GM18867 (cell line): Measurements from ENCODE around the gene POMGNT2.

ENCODE experiments used
- ATAC-seq: cut with Tn5 transposase; IDR thresholded peaks from one replicate; pipeline ENCODE4 v1.9.1; 2021; ENCODE audit warnings: mild to moderate bottlenecking, moderate library complexity; ENCODE audit not compliant: unreplicated experiment

The POMGNT2 gene

DNA sequence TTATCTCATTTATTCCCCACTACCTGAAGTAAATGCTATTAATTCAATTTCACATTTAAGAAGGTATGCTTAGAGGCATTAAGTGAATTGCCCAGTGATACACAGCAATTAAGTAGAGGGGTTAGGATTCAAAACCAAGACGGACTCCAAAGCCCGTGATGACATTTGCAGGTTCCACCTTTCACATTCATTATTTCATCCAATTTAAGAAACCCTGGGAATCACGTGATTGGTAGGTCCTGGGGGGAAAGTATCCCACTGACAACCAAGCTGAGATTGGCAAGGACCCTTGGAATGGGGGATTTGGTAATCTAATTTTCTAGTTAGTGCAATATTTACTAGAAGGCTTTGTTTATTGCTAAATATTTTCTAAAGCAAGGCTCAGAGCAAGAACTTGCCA, 1.8 kb downstream of the POMGNT2 start:
- ATAC-seq = no peak

DNA sequence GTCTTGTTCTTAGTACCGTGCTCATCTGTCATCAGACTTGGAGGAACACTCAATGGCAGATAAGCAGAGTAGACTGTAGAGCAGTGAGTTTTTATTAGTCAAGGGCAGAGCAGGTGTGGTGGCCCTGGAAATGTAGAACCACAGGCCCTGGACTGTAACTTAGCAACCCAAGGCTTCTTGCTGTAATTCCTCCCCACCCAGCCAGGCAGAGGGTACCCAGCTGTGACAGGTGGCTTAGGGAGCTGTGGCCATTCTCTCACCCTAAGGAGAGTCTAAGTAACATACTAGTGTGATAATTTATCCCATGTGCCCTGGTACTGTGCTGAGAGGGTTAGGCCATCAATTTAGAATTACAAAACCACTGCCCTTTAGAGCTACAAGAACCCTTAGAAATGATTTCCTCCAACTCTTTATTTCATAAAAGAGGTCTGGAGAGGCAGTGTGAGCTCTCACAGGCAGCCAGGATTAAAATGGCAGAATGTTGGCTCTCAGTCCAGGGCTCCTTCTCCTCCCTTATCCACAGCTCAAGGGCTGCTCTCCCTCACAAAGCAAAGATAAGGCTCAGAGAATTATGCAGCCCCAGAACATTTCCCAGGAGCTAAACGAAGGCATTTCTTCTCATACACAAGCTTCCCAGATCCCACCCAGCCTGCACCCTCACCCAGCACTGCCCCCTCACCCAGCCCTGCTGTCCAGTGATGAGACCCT, 3.0 kb downstream of the POMGNT2 start:
- no peak for ATAC-seq

DNA sequence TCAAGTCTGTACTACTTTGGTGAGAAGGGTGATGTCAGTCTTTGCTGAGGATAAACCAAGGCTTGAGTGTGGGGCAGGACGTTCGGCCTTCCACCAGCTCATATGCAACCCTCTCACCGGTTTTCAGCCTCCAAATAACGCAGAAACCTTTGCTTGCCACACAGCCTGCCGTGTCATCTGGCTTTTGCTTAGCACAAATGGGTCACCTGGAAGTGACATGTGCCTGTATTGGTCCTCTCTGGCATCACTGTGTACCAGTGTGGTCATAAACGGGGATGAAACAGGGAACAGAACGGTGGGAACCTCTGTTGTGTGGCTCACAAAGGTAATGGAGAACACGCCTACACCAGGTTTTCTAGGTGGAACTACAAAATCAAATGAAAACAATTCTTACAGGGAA, 7.1 kb downstream of the POMGNT2 start:
- no peak for ATAC-seq

DNA sequence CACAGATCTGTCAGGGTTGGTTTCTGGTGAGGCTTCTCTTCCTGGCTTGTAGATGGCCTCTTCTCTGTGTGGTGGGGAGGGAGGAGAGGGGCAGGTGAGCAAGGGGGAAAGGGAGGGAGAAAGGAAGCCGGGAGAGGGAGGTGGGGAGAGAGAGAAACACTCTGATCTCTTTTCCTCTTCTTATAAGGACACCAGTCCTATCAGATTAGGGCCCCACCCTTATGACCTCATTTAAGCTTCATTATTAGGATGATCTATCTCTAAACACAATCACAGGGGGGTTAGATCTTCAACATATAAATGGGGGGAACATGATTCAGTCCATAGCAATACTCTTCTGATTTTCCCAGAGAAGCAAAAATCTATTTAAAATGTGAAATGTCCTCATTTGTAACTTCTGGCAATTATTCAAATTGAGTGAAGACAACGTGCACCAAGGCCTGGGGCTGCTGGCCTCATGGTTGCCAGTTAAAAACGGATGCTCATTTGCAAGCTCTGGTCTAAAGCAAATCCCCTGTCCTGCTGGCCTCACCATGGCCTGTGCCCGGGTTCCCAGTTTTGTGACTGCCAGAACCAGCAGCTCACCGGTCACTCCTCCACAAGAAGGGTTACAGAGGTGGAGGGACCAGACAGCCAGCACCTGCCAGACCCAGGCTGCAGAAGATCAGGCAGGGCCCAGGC, 8.3 kb downstream of the POMGNT2 start:
- no peak for ATAC-seq

DNA sequence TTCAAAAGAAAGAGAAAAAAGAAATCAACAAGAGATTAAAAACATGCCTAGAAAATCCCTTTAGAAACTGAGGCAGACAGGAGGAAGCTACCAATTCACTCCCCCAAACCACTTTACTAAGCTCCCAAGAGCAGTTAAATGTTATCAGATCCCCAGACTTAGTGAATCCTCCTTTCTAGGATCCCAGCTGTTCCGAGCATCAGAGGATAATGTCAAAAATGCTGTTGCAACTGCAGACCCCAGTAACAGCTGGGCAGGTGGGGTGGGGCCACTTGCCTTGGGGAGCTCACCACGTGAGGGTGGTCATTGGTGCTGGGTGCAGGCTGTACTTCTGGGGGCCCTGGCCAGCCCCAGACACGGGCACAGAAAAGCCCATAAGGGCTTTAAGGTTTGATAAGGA, 9.1 kb downstream of the POMGNT2 start:
- ATAC-seq = no peak

DNA sequence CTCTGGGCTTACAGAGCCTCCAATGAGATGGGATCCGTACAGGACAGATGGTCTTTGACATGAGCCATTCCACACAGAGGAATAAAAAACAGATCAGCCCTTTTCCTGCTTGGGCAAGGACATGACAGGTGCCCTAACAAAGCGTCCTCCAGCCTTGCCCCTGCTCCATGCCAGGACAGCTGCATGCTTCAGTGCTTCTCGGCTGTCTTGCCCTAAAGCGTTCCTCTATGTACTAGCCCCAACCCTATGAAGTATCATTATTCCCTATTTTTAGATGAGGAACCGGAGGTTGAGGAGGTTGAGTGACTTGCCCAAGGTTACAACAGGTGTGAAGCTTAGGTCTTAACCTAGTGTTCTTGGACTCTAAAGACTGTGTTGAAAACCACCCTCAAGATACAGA, 10.5 kb downstream of the POMGNT2 start:
- no peak for ATAC-seq

DNA sequence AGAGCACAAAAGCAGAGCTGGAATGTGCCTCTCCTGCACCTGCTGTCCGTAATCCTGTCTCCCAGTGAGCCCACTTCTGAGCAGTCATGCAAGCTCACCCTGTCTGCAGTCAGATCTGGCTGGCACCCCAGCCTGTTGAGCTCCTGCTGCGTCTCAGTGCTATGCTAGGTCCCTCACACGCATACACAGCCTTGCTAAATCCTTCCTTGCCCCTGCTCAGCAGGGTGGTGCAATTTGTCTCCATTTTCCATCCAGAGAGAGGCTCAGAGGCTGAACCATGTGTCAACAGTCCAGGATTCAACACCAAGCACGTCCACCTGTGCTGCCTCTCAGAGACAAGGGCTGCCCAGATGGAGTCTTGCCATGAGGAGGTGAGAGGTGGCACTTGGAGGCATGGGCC, 11.0 kb downstream of the POMGNT2 start:
- no peak for ATAC-seq

DNA sequence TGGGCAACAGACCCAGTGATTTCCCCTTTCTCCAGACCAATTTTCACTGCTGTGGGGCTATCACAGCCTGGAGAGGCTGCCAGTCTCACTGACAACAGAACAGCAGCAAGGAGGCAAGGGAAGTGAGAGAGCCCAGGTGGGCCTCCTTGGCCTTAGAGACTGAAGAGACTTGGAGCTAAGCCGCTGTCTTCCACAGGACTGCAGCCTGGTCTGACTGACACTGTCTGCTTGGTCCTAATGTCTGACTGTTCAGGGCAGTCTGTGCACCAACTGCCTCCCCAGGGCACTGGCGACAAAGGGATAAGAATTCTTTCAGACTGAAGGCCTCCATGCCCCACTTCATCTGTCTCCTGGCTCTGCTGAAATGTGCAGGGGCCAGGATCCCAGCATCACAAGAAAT, 11.5 kb downstream of the POMGNT2 start:
- no peak for ATAC-seq

DNA sequence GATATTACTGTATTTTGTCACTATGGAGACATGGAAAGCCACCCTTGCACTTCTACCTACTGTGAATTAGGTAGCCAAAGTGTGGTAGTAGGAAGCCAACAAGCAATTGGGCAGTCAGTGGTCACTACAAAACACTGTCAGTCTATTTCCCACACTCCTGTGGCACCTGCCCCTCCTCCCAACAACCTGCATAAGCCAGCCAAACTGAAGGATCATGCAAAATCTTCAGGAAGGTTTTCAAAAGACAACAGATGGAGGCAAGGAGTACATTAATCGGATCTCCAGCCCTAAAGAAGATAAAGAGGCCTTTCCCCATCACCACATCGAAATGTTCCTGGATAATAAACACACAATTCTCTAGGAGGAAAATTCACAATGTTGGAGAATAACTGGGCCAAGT, 11.9 kb downstream of the POMGNT2 start:
- ATAC-seq = no peak

DNA sequence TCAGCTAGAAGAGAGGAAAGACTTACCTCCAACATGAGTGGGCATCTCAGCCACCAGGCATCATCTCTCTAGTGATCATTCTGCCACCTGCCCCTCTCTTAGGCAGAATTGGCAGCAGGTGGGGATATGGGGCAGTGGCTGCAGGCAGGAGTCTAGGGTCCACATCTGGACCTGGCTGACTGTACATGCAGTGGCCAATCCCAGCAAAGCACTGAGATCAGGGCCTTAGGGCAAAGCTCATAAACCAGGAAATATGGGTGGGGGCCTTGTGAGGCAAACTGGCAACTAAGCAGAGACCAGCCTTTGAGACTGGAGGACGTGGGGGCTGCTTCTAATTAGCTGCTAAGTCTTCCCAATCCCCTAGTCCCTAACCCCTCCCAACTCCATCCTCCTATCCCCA, 12.9 kb downstream of the POMGNT2 start:
- no peak for ATAC-seq

DNA sequence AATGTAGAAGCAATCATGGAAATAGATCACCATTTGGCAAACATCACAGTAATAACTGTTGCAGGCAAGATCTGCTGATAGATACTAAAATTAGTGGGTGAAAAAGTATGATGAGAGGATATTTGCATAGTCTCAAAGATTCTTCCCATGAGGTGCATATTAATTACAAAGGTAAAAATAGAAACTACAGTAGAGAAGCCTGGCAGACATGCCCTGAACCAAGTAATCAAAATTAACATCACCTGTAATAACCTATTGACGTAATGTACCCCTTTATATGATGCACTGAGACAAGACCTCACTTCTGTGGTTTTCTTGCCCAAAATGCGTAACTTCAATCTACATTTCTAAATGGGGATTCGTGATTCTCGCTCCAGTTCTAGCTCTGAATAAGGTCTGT, 14.4 kb downstream of the POMGNT2 start:
- ATAC-seq = no peak

DNA sequence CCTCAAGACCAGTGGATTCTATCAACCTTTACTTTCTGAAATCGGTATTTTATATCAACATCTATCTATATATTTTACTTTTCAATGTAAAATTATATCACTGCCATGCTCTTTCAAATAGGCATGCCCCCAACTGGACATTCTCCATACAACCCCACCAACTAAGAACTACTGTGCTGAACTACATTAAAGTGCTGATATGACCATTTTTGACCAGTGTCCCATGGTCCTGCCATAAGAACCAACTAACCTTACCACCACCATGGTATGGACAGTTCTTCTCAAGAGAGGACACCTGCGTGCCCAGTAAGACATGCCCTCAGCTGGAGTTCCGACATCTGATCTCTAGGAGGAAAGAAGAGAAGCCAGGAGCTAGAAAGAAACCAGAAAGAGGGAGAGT, 15.6 kb downstream of the POMGNT2 start:
- ATAC-seq = no peak

DNA sequence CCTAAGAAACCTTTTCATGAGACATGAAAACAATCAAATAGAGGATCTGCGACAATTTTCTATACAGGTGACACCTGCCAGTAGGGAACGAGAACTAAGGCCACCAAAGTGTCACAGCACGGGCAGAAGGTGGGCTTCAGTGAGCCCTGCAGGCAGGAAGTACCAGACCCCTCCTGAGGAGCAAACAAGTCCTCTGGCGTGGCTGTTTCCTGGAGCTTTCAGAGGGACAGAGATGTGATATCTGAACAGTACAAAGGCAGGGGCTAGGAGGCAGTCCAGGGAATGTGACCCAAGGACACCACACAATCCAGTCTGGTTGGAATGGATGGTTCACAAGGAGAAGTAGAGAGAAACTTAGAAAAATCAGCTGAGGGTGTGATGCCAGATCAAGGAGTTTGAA, 16.8 kb downstream of the POMGNT2 start:
- no peak for ATAC-seq

DNA sequence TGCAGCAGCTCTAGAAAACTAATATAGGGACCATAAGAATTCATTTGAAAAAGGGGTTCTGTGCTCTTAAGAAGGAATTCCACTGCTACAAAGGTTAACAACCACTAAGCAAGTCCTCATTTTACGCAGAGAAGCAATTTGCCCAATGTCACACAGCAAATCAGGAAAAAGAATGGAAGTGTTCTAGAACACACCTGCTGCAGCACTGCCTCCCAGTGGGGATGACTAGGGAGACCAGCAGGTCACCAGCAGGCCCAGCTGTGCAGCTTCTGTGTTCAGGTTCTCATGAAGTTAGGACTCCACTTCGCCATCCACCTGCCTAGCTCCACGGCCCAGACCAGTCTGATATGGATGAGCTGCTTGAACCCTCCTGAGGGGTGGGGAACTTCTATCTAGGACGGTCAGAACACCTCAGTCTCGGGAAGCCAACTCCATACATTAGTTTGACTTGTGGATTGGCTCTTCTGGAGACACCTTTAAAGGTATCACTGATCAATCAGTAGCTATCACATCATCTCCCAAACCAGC, 18.6 kb downstream of the POMGNT2 start:
- ATAC-seq = no peak

DNA sequence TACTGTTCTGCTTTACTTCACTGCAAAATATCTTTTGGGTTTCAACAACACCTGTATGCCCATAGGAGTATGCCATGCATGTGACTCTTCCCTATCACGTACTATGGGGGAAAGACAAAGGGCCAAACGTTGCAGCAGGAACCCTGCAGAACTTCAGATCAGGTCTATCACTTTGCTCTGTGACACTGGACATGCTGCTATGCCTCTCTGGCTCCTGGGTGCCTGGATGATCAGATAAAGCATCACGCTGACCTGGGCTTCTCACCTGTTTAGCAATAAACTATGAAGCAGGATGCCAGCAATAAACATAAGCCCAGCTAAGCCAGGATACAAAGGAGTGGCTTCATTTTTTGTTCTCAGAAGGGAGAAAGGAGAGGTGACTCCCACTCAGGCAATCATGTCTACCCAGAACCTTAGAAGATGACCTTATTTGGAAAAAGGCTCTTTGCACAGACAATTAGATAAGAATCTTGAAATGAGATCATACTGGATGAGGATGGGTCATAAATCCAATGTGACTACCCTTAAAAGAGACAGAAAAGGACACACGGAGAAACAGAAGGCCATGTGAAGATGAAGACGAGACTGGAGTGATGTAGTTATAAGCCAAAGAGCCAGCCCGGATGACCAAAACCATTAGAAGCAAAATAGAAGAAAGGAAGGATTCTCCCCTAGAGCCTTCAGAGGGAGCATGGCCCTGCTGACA, 19.3 kb downstream of the POMGNT2 start:
- no peak for ATAC-seq

DNA sequence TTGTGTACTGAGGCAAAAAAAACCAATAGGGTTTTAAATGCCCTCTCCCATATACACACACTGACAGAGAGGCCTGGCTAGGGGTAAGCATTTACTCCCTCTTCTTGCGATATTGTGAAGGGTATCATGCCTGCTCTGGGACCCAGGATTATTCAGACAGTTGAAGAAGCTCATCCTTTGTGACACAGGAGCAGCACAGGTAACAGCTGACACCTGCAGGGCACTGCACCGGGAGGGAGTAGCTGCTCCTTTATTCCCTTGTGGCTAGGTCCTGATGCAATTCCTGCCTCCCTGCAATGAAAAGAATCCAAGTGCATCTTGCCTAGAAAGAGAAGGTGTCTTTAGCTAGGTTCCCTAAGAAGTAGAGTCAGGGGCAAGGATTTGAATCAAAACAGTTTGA, 23.4 kb downstream of the POMGNT2 start:
- no peak for ATAC-seq

DNA sequence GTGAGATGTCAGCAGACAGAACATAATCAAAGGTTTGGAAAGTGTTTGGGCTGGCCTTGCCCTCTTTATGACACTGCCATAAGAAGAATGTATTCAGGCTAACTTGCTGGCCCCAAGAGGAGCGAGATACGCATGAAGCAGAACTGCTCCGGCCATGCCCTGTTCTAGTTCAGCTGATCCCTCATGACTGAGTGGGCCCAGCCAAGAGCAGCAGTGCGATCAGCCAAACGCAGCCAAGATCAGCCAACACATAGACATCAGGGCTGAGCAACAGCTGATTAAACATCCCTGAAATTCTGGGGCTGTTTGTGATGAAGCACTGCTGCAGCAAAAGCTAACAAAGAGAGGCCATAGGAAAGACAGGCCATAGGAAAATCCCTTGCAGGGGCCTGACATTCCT, 24.1 kb downstream of the POMGNT2 start:
- no peak for ATAC-seq

DNA sequence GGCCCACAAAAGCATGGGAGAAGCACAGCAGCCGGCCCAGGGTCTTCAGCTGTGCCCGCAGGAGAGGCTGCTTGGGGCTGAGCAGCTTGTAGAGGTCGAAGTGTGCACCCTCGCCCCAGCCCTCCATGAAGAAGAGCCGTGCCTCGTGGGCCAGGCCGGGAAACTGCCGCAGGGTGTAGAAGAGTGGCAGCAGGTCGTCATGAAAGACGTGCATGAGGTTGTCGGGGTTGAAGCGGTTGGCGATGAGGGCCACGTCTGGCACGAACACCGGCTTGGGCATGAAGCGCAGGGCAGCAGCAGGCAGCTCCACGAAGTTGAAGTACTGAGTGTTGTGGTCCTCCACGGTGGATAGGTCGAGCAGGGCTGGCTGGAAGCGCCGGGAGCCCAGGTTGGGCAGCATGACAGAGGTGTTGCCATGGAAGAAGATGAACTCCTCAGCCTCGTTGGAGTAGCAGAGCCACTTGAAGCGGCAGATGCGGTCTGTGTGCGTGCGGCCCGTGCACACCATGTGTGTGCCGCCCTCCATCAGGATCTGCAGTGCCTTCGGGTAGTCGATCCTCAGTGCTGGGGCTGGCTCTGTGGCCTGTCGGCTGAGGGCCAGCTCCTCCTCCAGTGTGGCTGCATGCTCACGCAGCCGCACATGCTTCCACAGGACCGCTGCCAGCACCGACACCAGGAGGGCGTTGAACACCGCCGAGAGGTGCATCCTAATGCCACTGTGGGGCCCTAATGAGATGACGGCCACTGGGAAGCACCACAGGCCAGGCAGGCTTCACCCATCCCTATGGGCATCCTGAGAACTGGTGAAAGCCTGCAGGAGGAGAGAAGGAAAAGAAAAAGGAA, 24.9 kb downstream of the POMGNT2 start:
- no peak for ATAC-seq

DNA sequence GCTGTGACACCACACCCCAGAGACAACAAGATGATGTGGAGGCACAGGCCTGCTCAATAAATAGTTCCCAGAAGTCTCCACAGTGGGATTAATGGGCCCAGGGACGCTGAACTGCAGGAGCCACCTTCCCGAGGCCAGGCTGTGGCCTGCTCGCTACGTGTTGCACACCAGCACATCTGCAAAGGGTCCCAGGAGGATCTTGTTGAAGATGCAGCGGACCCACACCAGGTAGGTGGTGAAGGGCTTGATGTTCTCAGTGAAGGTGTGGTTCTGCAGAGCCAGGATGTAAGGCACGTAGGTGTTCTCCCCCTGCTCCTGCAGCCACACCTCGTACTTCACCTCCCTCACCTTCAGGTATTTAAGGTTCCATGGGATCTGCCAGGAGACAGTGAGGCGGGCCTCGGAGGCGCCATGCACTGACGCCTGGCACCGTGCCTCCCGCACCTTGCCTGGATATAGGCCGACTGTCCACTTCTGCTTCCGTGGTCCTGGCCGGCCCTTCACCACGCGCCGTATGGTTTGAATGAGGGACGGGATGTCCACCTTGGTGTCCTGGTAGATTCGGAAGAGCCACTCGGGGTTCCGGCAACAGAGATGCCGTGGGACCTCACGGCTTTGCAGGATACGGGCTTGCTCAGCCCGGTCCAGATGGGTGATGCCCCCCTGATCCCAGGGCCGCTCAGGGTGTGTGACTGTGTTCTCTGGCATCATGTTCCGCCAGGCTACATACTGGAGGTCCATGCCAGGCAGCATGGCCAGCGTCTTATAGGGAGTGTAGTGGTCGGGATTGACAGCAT, 26.1 kb downstream of the POMGNT2 start:
- ATAC-seq = no peak

DNA sequence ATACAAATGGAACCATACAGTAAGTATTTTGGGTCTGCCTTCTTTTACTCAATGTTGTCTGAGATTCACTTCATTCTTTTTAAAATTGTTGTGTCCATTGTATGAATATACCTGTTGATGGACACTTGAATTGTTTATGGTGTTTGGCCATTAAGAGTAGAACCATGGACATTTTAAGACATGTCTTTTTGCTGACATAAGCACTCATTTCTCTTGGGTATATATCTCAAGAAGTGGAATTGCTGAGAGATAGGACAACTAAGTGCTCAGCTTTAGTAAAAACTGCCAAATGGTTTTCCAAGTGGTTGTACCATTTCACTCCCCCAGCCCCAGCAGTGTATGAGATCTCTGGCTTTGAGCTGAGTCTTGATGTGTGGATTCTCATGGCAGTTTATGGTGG, 28.2 kb downstream of the POMGNT2 start:
- ATAC-seq = no peak
